ENCODE measurements around the gene SEMA3C. TPM values are rescaled to one million over a fixed set of nuclear protein-coding genes. Genes with fewer than 3 reads are reported as not detected.

SEMA3C gene
- 57.8 and 79.6 TPM in 2 replicates for total RNA-seq (2014; rRNA removed; shearing (Covaris generic))

DNA sequence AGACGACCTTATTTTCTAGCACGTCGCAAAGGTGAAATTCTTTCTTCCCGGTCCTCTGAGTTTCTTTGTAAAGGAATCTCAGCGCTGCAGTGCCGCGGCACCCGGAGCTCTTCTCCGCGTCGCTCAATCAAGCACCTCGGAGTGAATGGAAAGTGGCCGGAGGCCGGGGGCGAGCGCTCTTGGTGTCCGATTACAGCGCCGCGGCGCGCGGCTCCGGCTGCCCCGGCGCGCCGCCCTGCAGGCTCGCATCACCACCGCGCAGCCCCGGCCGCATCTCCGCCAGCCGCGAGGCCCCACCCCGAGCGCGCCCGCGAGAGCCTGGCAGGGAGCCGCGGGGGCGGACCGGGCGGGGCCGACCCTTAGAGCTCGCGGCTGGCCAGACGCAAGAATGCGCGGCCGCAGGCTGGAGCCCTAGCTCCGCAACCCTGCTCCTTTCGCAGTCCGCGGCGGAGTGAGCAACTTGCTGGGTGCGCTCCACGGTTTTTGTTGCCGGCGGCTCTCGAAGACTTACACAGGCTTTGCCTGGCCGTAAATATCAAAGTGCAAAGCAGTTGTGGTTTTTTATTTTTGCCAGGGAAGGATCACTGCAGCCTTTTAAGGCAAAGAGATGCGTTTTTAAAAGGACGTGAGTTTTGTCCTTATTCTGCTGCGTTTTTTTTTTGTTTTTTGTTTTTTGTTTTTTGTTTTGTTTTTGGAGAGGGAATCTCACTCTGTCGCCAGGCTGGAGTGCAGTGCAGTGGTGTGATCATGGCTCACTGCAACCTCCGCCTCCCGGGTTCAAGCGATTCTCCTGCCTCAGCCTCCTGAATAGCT lies at the start of gene SEMA3C:
SEMA3C (minus strand) TSS at position 143 of the 813 bp plus-strand sequence. CDS start 2,270 bp downstream, outside the sequence.
- peak; percentile 97 for DNase-seq (ENCODE audit: low spot score)

DNA sequence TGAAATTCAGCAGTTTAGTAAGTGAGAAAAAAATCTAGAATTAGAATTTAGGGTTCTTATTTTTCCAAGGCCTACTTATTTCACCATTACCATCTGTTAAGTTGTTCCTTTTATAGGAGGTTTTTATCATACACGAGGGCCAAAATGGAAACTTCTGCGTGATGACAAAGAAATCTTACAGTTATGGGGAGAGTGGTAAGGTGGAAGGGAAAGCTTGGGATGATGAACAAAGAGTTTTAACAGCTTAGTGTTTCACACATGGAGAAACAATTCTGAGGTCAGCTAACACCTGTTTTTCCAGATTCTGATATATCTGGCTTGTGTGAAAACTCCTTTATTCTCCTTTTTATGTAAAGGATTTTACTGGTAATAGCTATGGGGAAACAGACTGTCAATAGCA lies 49.8 kb upstream of the SEMA3C start:
- DNase-seq (ENCODE audit: low spot score), result no peak

DNA sequence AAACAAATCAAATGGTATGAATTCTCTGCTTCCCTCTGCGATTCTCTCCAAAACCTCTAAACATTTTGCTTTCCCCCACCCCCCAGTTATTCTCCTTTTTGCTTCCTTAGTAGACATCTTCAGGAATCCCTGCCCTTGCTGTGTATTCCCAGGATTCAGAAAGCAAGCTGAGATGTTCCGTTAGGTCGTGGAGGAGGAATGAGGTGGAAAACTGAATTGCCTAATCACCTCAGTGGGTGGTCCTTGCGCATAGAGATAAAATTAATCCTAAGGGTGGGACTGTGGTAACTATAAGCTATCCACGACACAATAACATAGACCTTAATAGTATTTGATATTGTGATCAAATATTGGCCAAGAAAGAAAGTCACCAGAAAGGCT lies 49.1 kb upstream of the SEMA3C start:
- no peak for DNase-seq (ENCODE audit: low spot score)

DNA sequence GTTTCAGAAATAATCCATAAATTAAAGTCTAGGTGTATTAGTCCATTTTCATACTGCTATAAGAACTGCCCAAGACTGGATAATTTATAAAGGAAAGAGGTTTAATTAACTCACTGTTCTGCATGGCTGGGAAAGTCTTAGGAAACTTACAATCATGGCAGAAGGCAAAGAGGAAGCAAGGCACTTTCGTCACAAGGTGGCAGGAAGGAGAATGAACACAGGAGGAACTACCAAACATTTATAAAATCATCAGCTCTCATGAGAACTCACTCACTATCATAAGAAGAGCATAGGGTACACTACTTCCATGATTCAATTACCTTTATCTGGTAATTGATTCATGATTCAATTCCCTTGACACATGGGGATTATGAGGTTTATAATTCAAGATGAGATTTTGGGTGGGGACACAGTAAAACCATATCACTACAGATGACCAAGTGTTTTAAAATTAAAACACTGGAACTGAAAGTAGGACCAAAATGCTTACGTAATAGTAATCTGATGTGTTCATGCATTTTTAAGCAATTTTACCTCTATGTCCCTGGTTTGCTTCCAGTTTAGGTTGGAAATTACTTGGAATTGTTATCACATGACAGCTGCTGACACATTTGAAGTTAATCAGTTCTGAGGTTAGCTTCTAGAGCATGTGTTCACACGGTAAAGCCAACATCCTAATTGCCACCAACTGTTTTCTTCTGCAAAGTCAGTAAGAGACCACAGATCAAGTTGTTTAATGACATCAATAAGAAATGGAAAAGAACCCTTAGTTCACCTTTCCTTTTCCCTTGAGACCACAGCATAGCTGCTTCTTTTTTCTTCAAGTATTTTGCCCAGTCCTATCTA lies 48.4 kb upstream of the SEMA3C start:
- peak; percentile 16 for DNase-seq (ENCODE audit: low spot score)

DNA sequence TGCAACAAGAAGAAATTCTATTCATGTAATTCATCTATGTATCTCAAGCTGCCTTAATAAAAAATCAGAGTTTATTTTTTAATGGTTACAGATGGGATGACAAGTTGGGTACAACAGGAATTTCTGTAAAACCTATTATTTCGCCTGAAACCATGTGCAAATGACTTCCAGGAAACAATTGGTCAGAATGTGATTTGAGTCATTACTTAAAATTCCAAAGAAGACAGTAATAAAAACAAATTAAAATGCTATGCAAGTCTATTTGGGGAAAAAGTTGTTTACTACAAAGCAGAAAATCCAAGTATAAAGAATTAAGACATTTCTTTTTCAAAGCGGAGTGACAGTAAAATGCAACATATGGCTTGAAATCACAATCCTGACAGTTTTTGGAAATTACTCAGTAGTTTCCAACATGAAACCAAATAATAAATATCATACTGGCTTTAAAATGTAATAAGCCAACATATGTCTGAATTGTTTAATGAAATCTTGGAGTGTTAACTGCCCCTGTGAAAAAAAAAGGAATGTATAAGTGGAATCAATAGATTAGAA lies 41.5 kb upstream of the SEMA3C start:
- DNase-seq (ENCODE audit: low spot score), result no peak

DNA sequence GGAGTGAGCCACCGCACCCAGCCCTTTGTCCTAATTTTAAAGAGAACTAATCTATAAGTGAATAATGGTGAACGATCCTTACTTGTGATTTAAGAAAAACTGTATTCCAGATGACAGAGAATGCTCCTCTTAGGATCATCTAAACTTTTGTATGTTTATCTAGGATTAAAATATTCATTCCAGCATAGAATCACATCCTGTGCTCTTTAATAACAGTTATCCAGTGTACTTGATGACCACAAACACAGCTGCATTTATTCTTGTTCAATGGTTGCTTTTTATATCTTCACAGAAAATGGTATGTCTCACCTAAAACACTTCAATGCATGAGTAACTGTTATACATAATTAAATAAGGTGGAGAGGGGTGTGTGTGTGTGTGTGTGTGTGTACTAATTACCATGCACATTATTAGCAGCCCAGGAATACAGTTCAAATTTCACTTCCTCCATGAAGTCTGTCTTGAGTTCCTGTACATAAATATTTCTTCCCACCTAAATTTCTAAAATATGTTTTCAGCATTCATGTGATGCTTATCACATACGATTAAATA lies 38.5 kb upstream of the SEMA3C start:
- DNase-seq (ENCODE audit: low spot score), result no peak

DNA sequence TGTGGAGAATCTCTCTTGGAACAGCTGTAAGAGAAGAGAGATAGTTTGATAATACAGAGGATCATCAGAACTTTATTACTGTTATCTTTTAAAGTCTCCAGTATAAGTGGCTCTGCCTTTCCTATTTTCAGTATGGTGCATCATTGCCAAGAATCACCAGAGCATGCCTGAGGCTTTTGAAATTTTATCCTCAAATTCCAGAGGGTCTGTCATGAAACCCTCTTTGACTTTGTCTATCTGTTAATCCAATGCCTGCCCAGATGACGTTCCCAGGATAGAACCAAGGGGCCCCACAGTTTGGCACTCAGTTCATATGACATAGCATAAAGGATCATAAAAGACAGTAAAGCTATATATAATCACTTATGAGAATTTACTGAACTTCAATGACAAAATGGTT lies 35.3 kb upstream of the SEMA3C start:
- no peak for DNase-seq (ENCODE audit: low spot score)

DNA sequence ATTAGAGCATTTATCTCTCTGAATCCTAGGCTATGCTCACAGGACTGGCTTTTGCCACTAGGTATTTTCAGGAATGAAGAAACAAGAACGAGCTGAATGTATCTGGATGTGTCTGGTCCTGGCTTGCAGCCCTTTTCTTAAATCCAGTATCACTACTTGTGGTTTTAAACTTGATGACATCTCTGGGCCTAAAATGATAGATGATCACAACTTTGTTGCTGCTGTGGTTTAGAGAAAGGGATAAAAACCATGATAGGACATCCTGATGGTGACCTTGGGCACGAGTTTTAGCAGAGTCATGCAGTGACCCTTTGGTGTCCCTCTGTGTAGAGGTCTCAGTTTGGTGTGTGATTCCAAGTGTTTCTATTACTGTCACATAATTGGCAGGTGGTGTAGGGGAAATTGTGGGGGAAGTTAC lies 31.7 kb upstream of the SEMA3C start:
- no peak for DNase-seq (ENCODE audit: low spot score)

DNA sequence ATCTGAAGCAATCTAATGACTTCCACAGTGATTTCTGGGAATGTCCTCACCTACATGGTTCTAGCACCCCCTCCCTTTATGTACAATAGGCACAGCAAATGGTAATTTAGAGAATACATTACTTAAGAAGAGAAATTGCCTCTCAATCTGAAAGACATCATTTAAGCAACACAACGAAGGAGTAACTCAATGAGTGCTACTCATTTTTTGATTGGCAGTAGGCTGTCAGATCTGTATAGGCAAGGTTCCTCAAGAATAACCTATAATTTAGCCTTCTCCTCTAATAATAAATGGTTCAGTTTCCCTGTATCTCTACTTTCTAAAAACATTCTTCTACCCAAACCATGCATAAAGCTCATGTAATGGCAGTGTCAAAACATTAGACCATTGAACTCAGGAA lies 30.6 kb upstream of the SEMA3C start:
- DNase-seq (ENCODE audit: low spot score), result no peak

DNA sequence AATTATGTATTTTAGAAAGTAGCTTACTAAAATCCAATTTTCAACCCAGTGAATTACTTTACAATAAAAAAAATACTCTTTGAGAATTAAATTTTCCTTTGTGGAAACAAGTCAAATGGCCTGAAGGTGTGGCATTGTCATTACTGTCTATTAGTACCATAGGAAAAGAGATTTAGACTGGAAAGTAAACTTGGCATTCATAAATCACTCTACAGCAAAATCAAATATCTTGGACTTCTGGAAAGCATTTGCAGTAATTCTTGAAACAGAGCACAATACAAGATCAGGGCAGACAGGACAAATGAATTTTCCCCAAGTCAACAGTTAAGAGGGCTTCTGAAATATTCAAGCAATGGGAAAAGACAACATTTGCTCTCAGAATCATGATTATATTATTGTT lies 28.0 kb upstream of the SEMA3C start:
- DNase-seq (ENCODE audit: low spot score), result no peak

DNA sequence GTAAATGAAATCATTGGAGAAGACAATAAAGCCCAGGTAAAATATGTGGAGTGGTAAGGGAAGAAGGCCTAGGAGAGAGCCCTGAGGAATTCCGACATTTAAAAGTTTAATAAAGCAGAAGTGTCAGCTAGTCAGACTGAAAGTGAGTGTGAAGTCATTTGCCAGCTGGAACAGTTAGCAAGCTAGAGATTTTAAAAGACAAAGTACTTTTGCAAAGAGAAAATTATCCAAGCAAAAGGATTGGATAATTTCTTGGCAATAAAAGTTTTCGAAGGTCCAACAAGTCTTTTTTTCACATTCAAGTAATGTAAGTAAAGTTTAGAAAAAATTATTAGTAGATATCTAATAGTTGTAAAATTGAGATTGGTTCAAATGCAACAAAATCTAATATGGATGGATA lies 27.1 kb upstream of the SEMA3C start:
- no peak for DNase-seq (ENCODE audit: low spot score)

DNA sequence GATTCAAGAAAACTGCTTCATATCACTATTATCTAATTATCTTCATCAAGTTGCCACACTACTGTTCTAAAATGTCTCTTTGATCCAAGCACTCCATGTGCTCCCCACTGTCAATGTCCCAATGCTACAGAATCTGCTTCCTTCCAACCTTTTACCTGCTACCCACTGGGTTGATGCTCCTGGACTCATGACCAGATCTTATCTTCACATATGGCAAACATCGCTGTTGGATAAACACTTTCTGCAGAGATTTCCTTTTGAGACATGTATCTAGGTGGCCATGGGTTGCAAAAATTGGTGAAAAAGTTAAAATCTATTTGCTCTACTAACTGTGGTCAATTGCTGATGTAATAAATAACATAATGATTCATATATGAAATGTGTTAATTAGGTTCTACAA lies 24.5 kb upstream of the SEMA3C start:
- DNase-seq (ENCODE audit: low spot score), result peak; percentile 53

DNA sequence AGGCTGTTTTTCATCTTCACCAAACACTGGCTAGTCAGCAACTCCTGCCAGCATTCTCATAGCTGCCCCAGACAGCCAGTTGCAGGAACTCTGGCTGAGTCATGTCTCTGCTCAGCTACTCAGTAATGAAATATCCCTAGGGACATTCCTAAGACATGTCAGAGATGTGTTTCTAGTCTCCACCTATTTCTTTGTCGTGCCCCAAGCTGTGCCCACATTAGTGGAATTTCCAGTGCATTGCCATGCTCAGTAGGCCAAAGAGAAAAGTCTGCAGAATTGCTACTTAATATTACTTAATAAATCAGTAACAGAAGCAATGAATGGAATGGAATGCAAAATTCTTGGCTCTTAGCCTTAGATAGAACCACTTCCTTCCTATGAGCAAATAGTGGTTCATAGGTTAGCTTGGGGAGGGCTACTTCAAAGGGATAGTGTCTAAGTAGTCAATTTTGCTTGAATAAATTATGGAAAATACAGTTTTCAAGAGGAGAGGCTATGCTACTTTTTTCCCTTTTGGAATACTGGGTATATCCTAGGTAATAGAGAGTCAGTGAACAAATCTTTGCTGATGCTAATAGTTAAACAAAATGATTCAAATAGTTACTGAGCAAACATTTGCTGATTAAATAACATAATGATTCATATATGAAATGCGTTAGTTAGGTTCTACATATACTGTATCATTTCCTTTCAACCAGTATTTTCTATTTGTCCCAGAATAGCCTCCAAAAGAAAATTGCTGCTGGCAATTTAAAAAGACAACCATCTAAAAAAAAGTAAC lies 23.6 kb upstream of the SEMA3C start:
- DNase-seq (ENCODE audit: low spot score), result peak; percentile 98

DNA sequence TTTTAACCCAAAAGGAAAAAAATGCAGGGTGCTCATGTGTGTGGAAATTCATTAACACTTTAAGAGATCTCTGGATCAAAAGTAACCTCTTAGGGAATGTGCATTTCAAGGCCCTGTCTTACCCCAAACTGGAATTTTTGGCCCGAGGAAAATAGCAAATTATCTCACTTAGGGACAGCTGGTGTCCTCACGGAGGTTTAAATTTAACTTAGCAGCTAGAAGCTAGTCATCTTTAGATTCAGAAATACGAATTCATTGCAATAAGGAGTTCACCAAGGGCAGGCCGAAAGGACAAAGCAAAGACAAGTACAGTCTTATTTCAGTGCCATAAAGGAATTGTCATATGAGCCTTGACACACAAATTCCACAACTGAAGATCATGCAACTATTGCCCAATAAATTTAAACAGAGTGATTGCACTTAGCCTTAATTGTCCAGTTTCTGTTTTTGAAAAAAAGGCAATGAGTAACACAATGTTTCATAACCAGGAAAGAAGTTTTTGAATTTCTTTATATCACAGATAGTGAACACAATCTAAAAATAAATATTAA lies 22.4 kb upstream of the SEMA3C start:
- DNase-seq (ENCODE audit: low spot score), result peak; percentile 26

DNA sequence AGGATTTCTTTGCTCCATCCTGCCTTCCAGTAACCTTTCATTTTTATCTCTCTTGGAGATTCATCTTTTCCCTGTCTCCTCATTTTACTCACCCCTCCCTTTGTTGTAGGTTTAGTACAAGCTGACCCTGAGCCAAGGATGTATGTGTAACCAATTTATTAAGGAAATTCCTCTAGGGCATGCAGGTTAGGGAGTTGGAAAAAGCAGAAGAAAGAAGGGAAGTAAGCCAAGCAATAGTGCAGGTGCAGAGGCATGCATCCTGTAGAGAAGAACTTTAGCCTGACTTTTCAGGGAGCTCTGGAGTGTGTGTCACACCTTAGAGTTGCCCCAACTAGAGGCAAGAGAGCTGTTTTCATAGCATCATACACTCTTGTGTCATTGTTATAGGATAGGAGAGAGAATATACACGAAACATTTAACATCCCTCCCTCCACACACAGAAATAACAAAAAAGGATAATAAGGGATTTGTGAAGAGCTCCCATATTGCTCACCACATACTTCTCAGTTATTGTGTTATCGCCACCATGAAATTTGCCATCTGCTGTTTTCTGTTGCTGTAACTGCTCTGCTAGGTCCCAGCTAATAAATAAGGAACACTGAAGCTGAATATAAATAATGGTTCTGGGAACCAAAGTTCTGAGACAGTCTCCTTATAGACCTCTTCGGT lies 21.8 kb upstream of the SEMA3C start:
- no peak for DNase-seq (ENCODE audit: low spot score)

DNA sequence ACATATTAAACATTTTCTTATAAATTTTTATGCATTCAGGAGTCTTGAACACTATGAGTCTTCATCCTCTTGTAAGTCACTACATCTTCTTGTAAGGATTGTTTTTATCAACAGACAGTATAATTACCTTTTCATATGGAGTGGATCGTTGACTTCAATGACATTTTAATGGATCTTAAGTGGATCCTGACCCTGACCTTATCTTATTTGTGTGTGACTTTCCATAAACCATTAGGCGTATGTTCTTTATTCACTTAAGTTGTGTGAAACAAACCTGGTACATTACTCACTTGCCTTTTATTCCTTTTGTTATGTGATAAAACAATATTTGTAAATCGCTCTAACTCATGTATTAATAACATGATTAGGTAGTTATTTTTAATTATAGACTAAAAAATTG lies 18.5 kb upstream of the SEMA3C start:
- DNase-seq (ENCODE audit: low spot score), result no peak

DNA sequence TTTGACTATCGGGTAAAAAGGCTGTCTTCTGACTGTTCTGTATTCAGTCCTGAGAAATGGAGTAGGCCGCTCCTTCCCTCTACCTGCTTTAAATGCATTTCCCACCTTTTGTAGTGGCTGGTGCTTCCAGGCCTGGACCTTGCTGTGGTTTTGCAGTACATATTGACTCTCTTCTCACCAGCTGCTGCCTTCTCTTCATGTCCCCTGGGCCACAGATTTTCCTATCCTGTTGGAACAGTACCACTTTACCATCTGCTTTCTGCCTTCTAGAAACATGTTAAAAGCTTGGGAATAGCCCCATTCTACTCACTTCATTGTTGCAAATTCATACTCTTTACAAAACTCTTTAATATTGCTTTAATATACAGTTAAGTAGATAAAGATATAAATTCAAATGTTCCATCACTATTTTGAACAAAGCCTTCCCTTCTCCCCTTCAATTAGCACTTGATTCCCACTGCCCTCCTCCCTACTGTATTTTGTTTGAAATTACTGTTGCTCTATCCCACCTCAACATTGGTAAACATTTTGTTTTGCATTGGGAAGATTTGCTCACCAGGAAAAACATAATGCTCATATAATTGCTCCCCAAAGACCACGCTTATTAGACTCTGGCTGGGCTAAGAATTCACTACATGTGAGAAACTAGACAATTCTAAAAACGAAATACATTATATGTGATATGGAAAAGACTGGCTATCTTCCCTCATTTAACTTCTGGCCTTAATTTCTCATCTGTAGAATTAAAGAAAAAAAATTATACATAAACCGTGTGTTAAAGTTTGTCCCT lies 17.3 kb upstream of the SEMA3C start:
- DNase-seq (ENCODE audit: low spot score), result no peak

DNA sequence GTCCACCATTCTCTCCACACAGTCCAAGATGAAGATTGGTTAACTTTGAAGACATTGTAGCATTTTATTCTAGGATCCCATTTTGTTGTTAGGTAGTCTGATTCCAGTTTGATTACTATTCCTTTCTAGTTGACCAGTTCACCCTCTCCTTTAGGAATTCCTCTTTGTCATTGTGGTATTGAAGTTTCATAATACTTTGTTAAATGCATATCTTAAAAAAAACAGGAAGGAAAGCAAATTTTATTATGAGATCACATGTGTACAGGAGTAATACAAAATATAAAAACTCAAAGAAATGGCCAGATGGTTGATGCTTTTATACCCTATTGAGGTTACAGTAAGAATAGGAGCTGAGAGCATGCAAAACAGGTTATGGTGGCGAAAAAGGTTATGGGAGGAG lies 15.5 kb upstream of the SEMA3C start:
- DNase-seq (ENCODE audit: low spot score), result no peak

DNA sequence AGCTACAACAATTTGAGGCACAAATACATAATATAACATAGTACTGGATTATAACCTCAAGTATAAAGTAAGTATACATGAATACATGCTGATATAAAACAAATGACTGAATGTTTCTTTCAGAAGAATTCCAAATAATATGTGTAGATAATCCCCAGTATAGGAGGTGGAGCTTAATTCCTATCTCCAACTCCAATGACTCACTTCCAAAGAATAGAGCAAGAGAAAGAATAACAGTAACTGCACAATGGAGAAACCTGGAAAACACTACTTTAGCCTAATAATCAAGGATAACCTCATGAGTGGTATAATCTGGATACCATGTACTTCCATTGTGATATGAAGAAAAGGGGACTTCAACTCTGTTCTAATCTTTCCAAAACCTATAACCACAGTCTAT lies 13.7 kb upstream of the SEMA3C start:
- no peak for DNase-seq (ENCODE audit: low spot score)

DNA sequence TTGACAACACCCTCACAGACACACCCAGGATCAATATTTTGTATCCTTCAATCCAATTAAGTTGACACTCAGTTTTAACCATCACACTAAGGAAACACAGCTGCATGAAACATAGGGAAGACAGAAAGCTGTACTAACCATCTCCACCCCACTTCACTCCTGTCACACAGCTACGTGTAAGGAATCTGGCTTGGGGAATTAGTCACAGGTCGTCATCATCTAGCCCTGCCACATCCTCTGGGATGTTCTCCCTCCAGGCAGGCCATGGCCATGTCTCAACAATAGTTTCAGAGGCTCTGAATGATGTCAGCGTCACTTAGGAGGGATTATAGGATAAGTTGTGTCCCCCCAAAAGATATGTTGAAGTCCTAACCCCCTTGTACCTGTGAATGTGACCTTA lies 10.8 kb upstream of the SEMA3C start:
- no peak for DNase-seq (ENCODE audit: low spot score)
